Neural progenitor cell (in vitro differentiated cells): ENCODE data around the gene XAF1. TPM values are rescaled to one million over a fixed set of nuclear protein-coding genes. Genes with fewer than 3 reads are reported as not detected.
A peak's percentile ranks its signal among the peaks of the same experiment; 100 is the strongest.

Experiments used
- DNase-seq: peaks from one replicate; pipeline ENCODE4 v3.0.0-alpha.2; 2016; ENCODE audit warnings: low spot score
- H2AFZ ChIP-seq: fragments of 200-600 bp; sonication (generic); replicated peaks from 2 replicates; pipeline ENCODE4 v1.6.1; 2016; ENCODE audit warnings: antibody characterized with exemption
- H3F3A ChIP-seq: fragments of 200-600 bp; sonication (generic); 2 replicates; pipeline ENCODE4 v1.6.1; 2016; ENCODE audit warnings: antibody characterized with exemption, low read depth
- H3K27ac ChIP-seq: fragments of 200-600 bp; sonication (generic); 2 replicates; pipeline ENCODE4 v1.5.1; 2016; ENCODE audit warnings: mild to moderate bottlenecking
- H3K27me3 ChIP-seq: fragments of 200-600 bp; sonication (generic); 2 replicates; pipeline ENCODE4 v1.6.1; 2016; ENCODE audit warnings: mild to moderate bottlenecking, moderate library complexity
- H3K36me3 ChIP-seq: fragments of 200-600 bp; sonication (generic); 2 replicates; pipeline ENCODE4 v1.5.1; 2016
- H3K4me1 ChIP-seq: fragments of 200-600 bp; sonication (generic); 2 replicates; pipeline ENCODE4 v1.6.1; 2016; ENCODE audit warnings: mixed run types
- H3K4me2 ChIP-seq: fragments of 200-600 bp; sonication (generic); 2 replicates; pipeline ENCODE4 v1.6.1; 2016
- H3K4me3 ChIP-seq: fragments of 200-600 bp; sonication (generic); 2 replicates; pipeline ENCODE4 v1.5.1; 2016
- H3K79me2 ChIP-seq: fragments of 200-600 bp; sonication (generic); 2 replicates; pipeline ENCODE4 v1.6.1; 2016; ENCODE audit warnings: low read depth
- H3K9ac ChIP-seq: fragments of 200-600 bp; sonication (generic); 2 replicates; pipeline ENCODE4 v1.6.1; 2016
- H3K9me3 ChIP-seq: fragments of 200-600 bp; sonication (generic); 2 replicates; pipeline ENCODE4 v1.5.1; 2016; ENCODE audit warnings: low read depth
- H4K20me1 ChIP-seq: fragments of 200-600 bp; sonication (generic); 2 replicates; pipeline ENCODE4 v1.6.1; 2016; ENCODE audit warnings: low read depth
- H3K27ac Mint-ChIP-seq: 3 replicates; pipeline ENCODE4 v1.8.0; 2021; ENCODE audit warnings: mixed read lengths
- H3K27me3 Mint-ChIP-seq: 2 replicates; pipeline ENCODE4 v1.8.0; 2022; ENCODE audit warnings: low read depth, mild to moderate bottlenecking, inconsistent platforms, moderate library complexity, mixed read lengths; ENCODE audit not compliant: insufficient read depth
- H3K36me3 Mint-ChIP-seq: 3 replicates; pipeline ENCODE4 v1.8.0; 2021; ENCODE audit warnings: mixed read lengths
- H3K4me1 Mint-ChIP-seq: 3 replicates; pipeline ENCODE4 v1.8.0; 2021; ENCODE audit warnings: mixed read lengths
- H3K4me3 Mint-ChIP-seq: 3 replicates; pipeline ENCODE4 v1.8.0; 2021; ENCODE audit warnings: mild to moderate bottlenecking, moderate library complexity, mixed read lengths
- H3K9me3 Mint-ChIP-seq: 3 replicates; pipeline ENCODE4 v1.8.0; 2020; ENCODE audit warnings: mixed read lengths
- EZH2 ChIP-seq: fragments of 200-600 bp; sonication (generic); IDR thresholded peaks from 2 replicates; pipeline ENCODE4 v1.6.1; 2017; ENCODE audit warnings: antibody characterized with exemption, mild to moderate bottlenecking, moderate library complexity
- EZH2phosphoT487 ChIP-seq: fragments of 200-600 bp; sonication (generic); IDR thresholded peaks from 2 replicates; pipeline ENCODE4 v1.6.1; 2017; ENCODE audit warnings: antibody characterized with exemption
- total RNA-seq: library from RNA; depleted of rRNA; stranded (reverse); fragments of >200 nt; gene quantifications from 2 replicates; pipeline ENCODE4 v1.2.3, GENCODE V29; 2015; ENCODE audit warnings: low replicate concordance
- TF ChIP-seq, protein P1 (sequence below): fragments of 200-600 bp; sonication (generic); IDR thresholded peaks from 2 replicates; pipeline ENCODE4 v1.5.1; 2017; ENCODE audit warnings: antibody characterized with exemption, mild to moderate bottlenecking

Gene XAF1
- total RNA-seq, 1 donor from 2014 or later: not detected

GRCh38 chr17:6775871-6776405 lies 20.1 kb downstream of the XAF1 start, which contains the start of gene FBXO39:
TSS of gene FBXO39 (plus strand) at chr17:6776215. CDS start at chr17:6779869, 3,654 bp downstream.
- Histone ChIP-seq H3K9me3 (no peaks in the 10 kb centered on the region), H3K27ac (no peak within 1 kb of the TSS), H3K4me1 (no peaks in the 10 kb centered on the region), H3K79me2 (no peaks in the 10 kb centered on the region), H3K4me3 (peak within 1 kb of the TSS; percentile 55), H2AFZ (peak within 1 kb of the TSS; percentile 88), H3F3A (no peaks in the 10 kb centered on the region), H3K36me3 (no peaks in the 10 kb centered on the region), H3K4me2 (peak within 1 kb of the TSS; percentile 79), H3K9ac (no peak within 1 kb of the TSS), H4K20me1 (no peaks in the 10 kb centered on the region), H3K27me3 (peaks cover 77% of the 10 kb centered on the region)
- H3K4me1 Mint-ChIP-seq: peaks cover 3% of the 10 kb centered on the region
- peaks cover 18% of the 10 kb centered on the region for H3K9me3 Mint-ChIP-seq
- peaks cover 32% of the 10 kb centered on the region for H3K27me3 Mint-ChIP-seq
- H3K36me3 Mint-ChIP-seq: no peaks in the 10 kb centered on the region
- TF ChIP-seq, protein P1, sequence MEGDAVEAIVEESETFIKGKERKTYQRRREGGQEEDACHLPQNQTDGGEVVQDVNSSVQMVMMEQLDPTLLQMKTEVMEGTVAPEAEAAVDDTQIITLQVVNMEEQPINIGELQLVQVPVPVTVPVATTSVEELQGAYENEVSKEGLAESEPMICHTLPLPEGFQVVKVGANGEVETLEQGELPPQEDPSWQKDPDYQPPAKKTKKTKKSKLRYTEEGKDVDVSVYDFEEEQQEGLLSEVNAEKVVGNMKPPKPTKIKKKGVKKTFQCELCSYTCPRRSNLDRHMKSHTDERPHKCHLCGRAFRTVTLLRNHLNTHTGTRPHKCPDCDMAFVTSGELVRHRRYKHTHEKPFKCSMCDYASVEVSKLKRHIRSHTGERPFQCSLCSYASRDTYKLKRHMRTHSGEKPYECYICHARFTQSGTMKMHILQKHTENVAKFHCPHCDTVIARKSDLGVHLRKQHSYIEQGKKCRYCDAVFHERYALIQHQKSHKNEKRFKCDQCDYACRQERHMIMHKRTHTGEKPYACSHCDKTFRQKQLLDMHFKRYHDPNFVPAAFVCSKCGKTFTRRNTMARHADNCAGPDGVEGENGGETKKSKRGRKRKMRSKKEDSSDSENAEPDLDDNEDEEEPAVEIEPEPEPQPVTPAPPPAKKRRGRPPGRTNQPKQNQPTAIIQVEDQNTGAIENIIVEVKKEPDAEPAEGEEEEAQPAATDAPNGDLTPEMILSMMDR: no peak
- TF ChIP-seq EZH2phosphoT487 (peak; percentile 68), EZH2 (peak; percentile 80)
- peak; percentile 66 for DNase-seq
- H3K27ac Mint-ChIP-seq: no peak within 1 kb of the TSS
- H3K4me3 Mint-ChIP-seq: peak within 1 kb of the TSS; percentile 51

DNA sequence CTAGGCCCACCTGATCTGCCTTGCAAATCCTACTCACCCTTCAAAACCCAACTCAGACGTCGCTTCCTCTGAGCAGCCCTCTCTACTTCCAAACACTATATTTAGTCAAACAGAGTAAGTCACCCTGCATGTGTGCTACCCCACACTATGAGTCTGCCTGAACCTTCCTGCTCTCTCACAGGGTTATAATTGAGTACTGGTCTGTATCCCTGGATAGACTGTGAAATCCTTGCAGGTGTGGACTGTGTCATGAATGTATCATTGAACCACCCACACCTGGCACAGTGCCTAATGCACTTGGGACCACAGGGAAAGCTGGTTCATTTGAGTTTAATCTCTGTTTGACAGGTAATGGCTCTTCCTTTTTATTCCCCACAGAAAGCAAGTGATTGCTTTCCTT lies 23.6 kb downstream of the XAF1 start:
- no peak for DNase-seq
- Histone ChIP-seq H3K9ac (no peak overlapping the region), H3K27me3 (peaks cover 84% of the 10 kb centered on the region), H3F3A (no peaks in the 10 kb centered on the region), H3K27ac (no peak overlapping the region), H4K20me1 (no peaks in the 10 kb centered on the region), H3K36me3 (no peaks in the 10 kb centered on the region), H3K79me2 (no peaks in the 10 kb centered on the region), H3K4me2 (no peak overlapping the region), H3K9me3 (no peaks in the 10 kb centered on the region), H2AFZ (no peak overlapping the region), H3K4me3 (no peak overlapping the region), H3K4me1 (no peaks in the 10 kb centered on the region)
- Mint-ChIP-seq H3K36me3 (no peaks in the 10 kb centered on the region), H3K4me1 (peaks cover 3% of the 10 kb centered on the region), H3K27ac (no peak overlapping the region), H3K4me3 (no peak overlapping the region), H3K9me3 (peaks cover 8% of the 10 kb centered on the region), H3K27me3 (peaks cover 27% of the 10 kb centered on the region)
- TF ChIP-seq, protein P1: no peak
- TF ChIP-seq EZH2 (no peak), EZH2phosphoT487 (no peak)

- no peaks in the 10 kb centered on the region for H3K36me3 Mint-ChIP-seq
- Histone ChIP-seq H3K9ac (no peak overlapping the region), H4K20me1 (no peaks in the 10 kb centered on the region), H3K36me3 (no peaks in the 10 kb centered on the region), H3F3A (no peaks in the 10 kb centered on the region), H3K4me3 (no peak overlapping the region), H3K4me1 (no peaks in the 10 kb centered on the region), H2AFZ (no peak overlapping the region), H3K79me2 (no peaks in the 10 kb centered on the region), H3K9me3 (no peaks in the 10 kb centered on the region), H3K4me2 (no peak overlapping the region), H3K27ac (no peak overlapping the region), H3K27me3 (peaks cover 82% of the 10 kb centered on the region)
- peaks cover 3% of the 10 kb centered on the region for H3K4me1 Mint-ChIP-seq
- no peak overlapping the region for H3K4me3 Mint-ChIP-seq
- TF ChIP-seq EZH2phosphoT487 (no peak), EZH2 (no peak)
- TF ChIP-seq, protein P1: no peak
- peaks cover 24% of the 10 kb centered on the region for H3K27me3 Mint-ChIP-seq
- no peak overlapping the region for H3K27ac Mint-ChIP-seq
- no peak for DNase-seq
- peaks cover 7% of the 10 kb centered on the region for H3K9me3 Mint-ChIP-seq
These were observed 24.2 kb downstream of the XAF1 start for GRCh38 chr17:6780001-6780400.
